ENCODE measurements around the gene WWOX. TPM values are rescaled to one million over a fixed set of nuclear protein-coding genes. Genes with fewer than 3 reads are reported as not detected.

Gene WWOX
- total and polyA plus RNA-seq, 2 donors (not counting 3 experiments of a cell fraction or from before 2014, with no cell fraction given), result 6.2 to 12.5 TPM

- no TSS peak for BruUV-seq (replicated peaks)
Observed at GRCh38 chr16:78589331-78589730, 489.9 kb downstream of the WWOX start.

More at GRCh38 chr16:78589331-78589730, 489.9 kb downstream of the WWOX start:
- H3K9me3 ChIP-seq (replicated peaks; ENCODE audit: control insufficient read depth, insufficient read depth, low read length), result peaks cover 6% of the 10 kb centered on the region
- H3K4me3 ChIP-seq (replicated peaks in 1 of 3; ENCODE audit: insufficient read depth in 1 of 3, low read depth in 1 of 3, low read length in 3 of 3), result no peak overlapping the region
- FAIRE-seq (no peak), DNase-seq (ENCODE audit: low read depth, low spot score) (no peak)
- dilution Hi-C loops (cut with MboI; ENCODE audit: extremely low pct_ligation_motif_present, low sequenced_read_pairs), result no loop called here
- H3K27ac ChIP-seq (ENCODE audit: insufficient read depth, low read depth, low read length), result no peak overlapping the region
- H3K9ac ChIP-seq (replicated peaks; ENCODE audit: extremely low read depth, insufficient read depth, low read length), result no peak overlapping the region
- ChIA-PET POLR2A (no interaction called here), CTCF (no interaction called here)
- no peaks in the 10 kb centered on the region for H3K79me2 ChIP-seq (ENCODE audit: control insufficient read depth, insufficient read depth, low read length)
- H3K27me3 ChIP-seq (ENCODE audit: control insufficient read depth in 2 of 2, insufficient read depth in 2 of 2, low read length in 2 of 2), result no peaks in the 10 kb centered on the region
- H3K36me3 ChIP-seq (ENCODE audit: control insufficient read depth in 2 of 2, extremely low read depth in 1 of 2, insufficient read depth in 2 of 2, low read length in 2 of 2), result no peaks in the 10 kb centered on the region
- TF ChIP-seq GATA2 (IDR thresholded peaks at IDR 0.05; ENCODE audit: insufficient read depth, insufficient read length, low read depth, low read length) (no peak), MYC (IDR thresholded peaks at IDR 0.05; ENCODE audit: low read depth, low read length) (no peak), CTCF (IDR thresholded peaks at IDR 0.05; ENCODE audit: extremely low read depth in 1 of 2, insufficient read depth in 1 of 2, low read depth in 1 of 2, low read length in 2 of 2) (no peak), EZH2 (IDR thresholded peaks at IDR 0.05; ENCODE audit: borderline replicate concordance, low read depth, low read length, severe bottlenecking) (no peak), FOS (IDR thresholded peaks at IDR 0.05; ENCODE audit: borderline replicate concordance, insufficient read depth, low read length) (no peak), POLR2A (IDR thresholded peaks at IDR 0.05; ENCODE audit: low read depth, low read length) (no peak), POLR2AphosphoS5 (IDR thresholded peaks at IDR 0.05; ENCODE audit: insufficient read depth, low read depth, low read length) (no peak), MAX (IDR thresholded peaks at IDR 0.05; ENCODE audit: insufficient read depth, insufficient read length) (no peak), JUN (IDR thresholded peaks at IDR 0.05; ENCODE audit: borderline replicate concordance, insufficient read depth, insufficient read length, low read depth) (no peak)
- H3K4me1 ChIP-seq (ENCODE audit: control insufficient read depth, extremely low read depth, insufficient read depth, low read length), result no peaks in the 10 kb centered on the region
- intact Hi-C loops (cut with micrococcal nuclease), result no loop called here
- no peak overlapping the region for H2AFZ ChIP-seq (ENCODE audit: low read depth, low read length)
- no peak overlapping the region for H3K4me2 ChIP-seq (ENCODE audit: insufficient read depth, low read length)
- H3K9me1 ChIP-seq (replicated peaks; ENCODE audit: control insufficient read depth, extremely low read depth, insufficient read depth, low read length), result no peaks in the 10 kb centered on the region
- H4K20me1 ChIP-seq (replicated peaks; ENCODE audit: control insufficient read depth, extremely low read depth, insufficient read depth, low read length), result no peaks in the 10 kb centered on the region
